HS-27A (cell line): ENCODE results near the gene PNPLA7.
"Not testable (repeated sequence)": the region's sequence is repeated elsewhere in the genome, so short reads cannot be mapped to it uniquely, and the experiment has no call there.

Experiments used
- DNase-seq: peaks from one replicate; pipeline ENCODE4 v3.0.0-alpha.2; 2012; ENCODE audit warnings: low read depth, missing footprints

PNPLA7 gene

DNA sequence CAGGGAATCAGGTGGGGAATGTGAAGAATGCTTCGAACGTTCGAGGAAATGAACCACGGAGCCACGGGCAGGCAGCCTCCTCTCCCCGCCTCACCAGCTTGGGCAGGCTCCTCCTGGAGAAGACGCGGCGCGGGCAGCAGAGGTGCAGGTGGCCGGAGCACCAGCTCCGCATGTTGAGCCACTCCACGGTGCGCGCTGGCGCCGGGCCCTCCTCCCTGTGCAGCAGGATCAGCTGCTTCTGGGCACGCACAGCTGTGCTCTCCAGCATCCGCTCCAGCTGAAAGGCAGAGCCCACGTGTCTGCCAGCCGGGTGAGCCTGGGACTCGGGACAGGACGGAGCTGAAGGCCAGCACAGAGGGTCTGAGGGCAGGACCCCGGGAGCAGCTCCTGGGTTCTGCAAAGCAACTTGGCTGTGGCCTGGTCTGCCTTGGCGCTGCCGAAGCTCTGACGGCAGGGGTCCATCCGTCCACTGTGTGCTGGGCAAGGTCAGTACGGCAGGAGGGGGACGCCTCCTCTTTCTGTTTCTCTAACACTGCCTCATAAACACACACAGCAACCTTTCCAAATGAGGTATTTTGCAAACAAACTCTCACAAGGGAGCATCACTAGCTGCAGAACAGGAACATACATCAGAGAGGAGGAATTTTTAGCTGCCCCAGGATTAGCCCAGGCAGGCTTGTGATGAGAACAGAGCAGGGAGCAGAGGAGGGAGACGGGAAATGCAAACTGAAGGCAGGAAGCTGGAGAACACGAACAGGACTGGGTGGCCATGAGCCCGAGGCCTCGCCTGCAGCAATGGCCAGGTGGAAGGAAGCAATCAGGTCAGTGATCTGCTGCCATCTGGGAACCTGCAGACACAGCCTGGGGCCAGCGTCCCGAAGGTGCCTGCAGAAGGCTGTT lies 71.0 kb downstream of the PNPLA7 start:
- DNase-seq: no peak

DNA sequence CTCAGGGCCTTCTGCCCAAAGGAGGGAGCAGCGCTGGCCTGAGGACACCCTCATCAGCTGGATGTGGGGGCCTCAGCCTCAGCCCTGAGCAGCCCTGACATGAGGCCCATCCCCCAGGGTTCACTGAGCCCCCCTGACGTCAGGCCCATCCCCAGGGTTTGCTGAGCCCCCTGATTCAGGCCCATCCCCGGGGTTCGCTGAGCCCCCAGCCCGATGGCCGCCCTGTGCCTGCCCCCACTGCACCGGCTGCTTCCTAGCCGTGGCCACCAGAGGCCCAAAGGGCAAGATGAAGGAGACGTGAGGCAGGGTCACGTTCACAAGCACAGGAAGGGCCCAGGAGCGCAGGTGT lies 71.6 kb downstream of the PNPLA7 start:
- no peak for DNase-seq

DNA sequence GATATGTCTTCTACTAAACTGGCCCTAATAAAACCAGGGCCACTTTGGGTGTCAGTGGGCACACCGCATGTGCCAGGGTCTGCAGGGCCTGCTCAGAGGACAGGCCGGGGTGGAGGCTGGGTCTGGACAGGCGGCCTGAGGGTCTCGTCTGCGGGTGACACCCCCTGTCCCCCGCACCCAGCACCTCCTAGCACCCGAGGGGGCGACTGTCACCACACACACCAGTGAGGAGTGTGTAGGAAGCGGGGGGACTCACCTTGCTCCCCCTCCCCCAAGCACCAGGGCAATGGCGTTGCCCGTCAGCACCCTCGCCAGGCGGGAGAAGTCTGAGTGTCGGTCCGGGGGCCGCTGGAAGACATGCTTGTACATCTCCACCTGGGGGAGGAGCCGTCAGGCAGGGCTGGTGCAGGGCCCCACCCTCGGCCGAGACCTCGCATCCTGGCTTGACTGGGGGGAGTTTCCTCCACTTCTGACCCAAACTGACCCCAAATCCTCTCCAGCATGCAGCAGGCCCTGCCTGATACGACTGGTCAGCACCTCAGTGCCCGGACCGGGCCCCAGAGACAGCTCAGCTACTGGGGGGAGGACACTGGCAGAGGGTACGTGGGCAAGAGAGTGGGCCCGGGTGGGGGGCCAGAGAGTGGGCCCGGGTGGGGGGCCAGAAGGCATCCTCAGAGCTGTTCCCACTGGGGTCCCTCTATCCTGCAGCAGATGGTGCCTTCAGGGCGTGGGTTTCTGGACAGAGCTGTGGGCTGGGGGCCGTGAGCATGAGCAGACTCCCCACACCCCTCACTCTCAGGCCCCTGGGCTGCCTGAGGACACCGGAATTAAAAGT lies 72.2 kb downstream of the PNPLA7 start:
- DNase-seq: no peak

GRCh38 chr9:137476856-137477255 lies 73.3 kb downstream of the PNPLA7 start:
- no peak for DNase-seq

DNA sequence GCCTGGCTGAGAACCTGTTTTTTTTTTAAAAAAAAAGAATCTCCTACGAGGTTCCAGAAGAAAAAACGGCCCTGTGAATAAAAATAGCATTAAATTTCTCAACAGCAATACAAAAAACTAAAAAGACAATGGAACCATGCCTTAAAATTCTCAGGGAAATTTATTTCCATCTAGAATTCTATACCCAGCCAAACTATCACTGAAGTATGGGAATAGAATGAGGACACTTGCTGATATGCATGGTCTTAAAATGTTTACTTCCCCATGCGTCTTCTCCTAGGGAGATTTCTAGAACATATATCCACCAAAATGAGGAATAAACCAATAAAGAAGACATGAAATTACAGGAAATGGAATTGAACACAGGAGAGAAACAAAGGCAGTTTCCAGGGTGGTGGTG lies 74.5 kb downstream of the PNPLA7 start:
- no peak for DNase-seq

DNA sequence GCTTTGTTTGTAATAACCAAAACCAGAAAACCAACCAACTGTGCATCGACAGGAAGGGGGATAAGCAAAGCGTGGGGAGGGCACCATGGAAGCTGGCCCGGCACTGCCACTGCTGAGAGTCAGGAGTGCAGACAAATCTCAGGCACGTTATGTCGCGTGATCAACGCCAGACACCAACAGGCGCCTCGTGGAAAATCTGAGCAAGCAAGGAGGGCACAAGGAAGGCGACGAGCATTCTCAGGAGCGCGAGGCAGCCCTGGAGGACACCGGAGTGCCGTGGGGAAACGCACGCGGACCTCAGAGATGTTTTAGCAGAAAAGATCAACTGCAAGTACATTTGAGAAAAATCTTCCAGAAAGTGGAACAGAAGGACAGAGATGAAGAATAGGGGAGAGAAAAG lies 75.9 kb downstream of the PNPLA7 start:
- no peak for DNase-seq

DNA sequence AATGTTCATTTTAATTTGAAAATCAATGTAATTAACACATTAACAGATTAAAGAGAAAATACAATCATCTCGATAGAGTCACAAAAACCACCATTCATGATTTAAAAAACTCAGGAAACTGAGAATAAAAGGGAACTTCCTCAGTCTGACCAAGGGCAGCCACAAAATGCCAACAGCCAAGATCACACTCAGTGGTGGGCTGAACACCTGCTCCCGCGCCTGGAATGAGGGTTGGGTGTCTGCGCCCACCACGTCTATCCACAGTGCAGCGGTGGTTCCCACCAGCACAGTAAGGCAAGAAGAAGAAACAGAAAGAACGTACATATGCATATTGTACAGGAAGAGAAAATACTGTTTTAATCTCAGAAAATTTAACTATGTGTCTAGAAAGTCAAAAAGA lies 79.4 kb downstream of the PNPLA7 start:
- no peak for DNase-seq

GRCh38 chr9:137467896-137468295 lies 82.3 kb downstream of the PNPLA7 start:
- no peak for DNase-seq

- no peak for DNase-seq
Observed at GRCh38 chr9:137467161-137467581, 83.0 kb downstream of the PNPLA7 start.

DNA sequence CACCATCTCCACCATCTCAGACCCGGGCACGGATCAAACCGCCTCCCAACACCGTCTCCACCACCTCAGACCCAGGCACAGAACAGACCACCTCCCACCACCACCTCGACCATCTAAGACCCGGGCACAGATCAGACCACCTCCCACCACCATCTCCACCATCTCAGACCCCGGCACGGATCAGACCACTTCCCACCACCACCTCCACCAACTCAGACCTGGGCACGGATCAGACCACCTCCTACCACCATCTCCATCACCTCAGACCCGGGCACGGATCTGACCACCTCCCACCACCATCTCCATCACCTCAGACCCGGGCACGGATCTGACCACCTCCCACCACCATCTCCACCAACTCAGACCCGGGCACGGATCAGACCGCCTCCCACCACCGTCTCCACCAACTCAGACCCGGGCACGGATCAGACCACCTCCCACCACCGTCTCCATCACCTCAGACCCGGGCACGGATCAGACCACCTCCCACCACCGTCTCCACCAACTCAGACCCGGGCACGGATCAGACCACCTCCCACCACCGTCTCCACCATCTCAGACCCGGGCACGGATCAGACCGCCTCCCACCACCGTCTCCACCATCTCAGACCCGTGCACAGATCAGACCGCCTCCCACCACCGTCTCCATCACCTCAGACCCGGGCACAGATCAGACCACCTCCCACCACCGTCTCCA lies 83.7 kb downstream of the PNPLA7 start:
- not testable (repeated sequence) for DNase-seq

DNA sequence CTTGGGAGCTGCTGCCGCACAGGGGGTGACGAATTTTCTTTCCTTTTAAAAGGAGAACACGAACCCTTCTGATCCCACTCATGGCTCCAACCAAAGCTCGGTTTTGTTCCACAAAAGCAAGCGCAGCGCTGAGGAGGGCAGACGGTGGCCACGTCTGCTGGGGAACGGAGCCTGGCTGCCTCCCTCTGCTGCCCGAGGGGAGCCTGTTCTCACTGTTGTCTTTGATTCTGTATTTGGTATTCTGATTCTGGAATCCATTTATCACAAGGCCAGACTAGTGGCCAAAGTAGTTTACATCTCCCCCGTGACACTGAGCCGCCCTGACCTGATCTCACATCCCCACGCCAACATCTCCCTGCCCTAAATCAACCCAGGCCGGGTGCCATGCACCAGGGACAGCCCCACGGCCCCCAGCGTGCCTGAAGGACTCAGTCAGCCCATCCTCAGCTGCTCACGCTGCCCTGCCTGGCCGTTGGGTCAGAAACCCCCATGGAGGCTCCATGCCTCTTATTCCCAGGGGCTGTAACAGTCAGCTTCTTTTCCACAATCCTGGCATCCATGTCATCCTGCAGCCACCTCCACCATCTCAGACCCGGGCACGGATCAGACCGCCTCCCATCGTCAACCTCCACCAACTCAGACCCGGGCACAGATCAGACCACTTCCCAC lies 84.3 kb downstream of the PNPLA7 start:
- no peak for DNase-seq

GRCh38 chr9:137465000-137465719 lies 85.0 kb downstream of the PNPLA7 start:
- no peak for DNase-seq

GRCh38 chr9:137464291-137464999 lies 85.8 kb downstream of the PNPLA7 start:
- DNase-seq: no peak

- no peak for DNase-seq
Observed at GRCh38 chr9:137463931-137464290, 86.3 kb downstream of the PNPLA7 start.

- no peak for DNase-seq
Observed at GRCh38 chr9:137462986-137463930, 86.9 kb downstream of the PNPLA7 start.

DNA sequence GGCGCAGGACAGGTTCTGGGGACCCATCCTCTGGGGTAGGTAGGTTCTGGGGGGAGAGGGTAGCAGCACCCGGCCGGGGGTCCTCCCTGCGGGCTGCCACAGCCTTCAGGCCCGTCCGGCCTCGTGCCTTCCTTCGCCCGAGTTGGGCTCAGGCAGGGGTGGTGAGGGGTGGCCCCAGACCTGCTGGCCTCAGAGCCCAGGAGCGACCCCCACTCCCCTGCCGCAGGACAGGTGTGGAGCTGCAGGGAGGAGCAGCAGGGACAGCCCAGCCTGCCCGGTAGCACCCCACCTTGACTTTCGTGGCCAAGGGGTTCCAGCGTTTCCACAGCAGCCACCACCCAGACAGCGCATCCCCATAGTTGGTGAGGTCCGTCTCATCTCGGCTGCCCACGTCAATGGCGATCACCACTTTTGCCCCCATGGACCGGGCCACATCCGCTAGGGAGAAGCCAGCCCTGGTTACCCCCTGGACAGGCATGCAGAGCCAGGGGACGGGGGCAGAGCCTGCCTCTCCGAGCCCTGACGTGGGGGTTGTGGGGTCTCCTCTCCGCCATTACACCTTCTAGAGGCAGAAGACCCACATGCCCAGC lies 87.7 kb downstream of the PNPLA7 start:
- no peak for DNase-seq

DNA sequence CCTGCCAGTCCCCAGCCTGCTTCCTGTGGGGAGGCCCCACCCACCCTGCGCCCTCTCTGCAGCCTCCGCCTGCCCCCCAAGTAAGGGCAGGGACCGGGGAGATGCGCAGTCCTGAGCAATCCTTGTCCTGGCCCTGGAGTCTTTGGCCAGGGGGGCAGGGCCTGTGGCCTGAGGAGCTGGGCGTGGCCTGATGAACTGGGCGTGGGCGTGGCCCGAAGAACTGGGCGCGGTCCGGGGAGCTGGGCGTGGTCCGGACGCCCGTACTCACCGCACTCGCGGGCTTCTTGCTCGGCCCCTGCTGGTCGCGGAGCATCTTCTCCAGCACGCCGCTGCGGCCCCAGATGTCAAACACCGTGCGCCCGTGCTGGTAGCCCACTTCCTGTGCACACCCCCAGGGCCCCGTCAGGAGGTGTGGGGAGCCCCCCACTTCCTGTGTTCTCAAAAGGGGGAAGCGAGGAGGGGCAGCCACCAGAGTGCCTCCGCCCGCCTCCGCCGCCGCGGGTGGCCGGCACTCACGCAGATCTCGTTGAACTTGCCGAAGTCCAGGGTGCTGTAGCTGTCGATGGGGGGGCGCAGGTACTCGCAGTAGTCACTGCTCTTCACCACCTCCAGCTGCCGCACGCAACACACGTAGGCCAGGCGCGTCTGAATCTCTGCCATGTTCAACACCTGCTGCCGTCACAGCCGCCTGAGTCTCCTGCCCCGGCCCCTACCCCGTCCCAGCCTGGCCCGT lies 88.4 kb downstream of the PNPLA7 start:
- DNase-seq: no peak

GRCh38 chr9:137461316-137461662 lies 88.9 kb downstream of the PNPLA7 start:
- no peak for DNase-seq
